IMR-90 (cell line): Measurements from ENCODE around the gene USP28.

Source experiments
- BHLHE40 ChIP-seq: fragments of 150-350 bp; IDR thresholded peaks from 2 replicates; pipeline ENCODE4 v1.6.1; 2016; ENCODE audit warnings: mild to moderate bottlenecking, low read depth, low read length
- CEBPB ChIP-seq: IDR thresholded peaks from 2 replicates; pipeline ENCODE4 v1.6.1; 2012; ENCODE audit warnings: low read depth, low read length, improper control_type of control experiment
- CHD1 ChIP-seq: IDR thresholded peaks from 2 replicates; pipeline ENCODE4 v1.6.1; 2012; ENCODE audit warnings: low read depth, low read length, improper control_type of control experiment
- CTCF ChIP-seq: conservative IDR thresholded peaks from 2 replicates; pipeline ENCODE4 v1.5.1; 2012; ENCODE audit warnings: mild to moderate bottlenecking, low read depth, low read length, improper control_type of control experiment
- ELK1 ChIP-seq: fragments of 150-350 bp; IDR thresholded peaks from 2 replicates; pipeline ENCODE4 v1.6.1; 2016; ENCODE audit warnings: low read depth, mild to moderate bottlenecking, low read length, moderate library complexity, borderline replicate concordance
- MAZ ChIP-seq: IDR thresholded peaks from 2 replicates; pipeline ENCODE4 v1.6.1; 2012; ENCODE audit warnings: low read depth, mild to moderate bottlenecking, low read length, improper control_type of control experiment, moderate library complexity, borderline replicate concordance
- MXI1 ChIP-seq: IDR thresholded peaks from 2 replicates; pipeline ENCODE4 v1.6.1; 2012; ENCODE audit warnings: low read depth, mild to moderate bottlenecking, low read length, moderate library complexity, borderline replicate concordance
- POLR2A ChIP-seq: IDR thresholded peaks from 2 replicates; pipeline ENCODE4 v1.6.1; 2012; ENCODE audit warnings: mild to moderate bottlenecking, low read depth, low read length
- RAD21 ChIP-seq: IDR thresholded peaks from 2 replicates; pipeline ENCODE4 v1.6.1; 2012; ENCODE audit warnings: low read length, improper control_type of control experiment
- RCOR1 ChIP-seq: IDR thresholded peaks from 2 replicates; pipeline ENCODE4 v1.6.1; 2012; ENCODE audit warnings: mild to moderate bottlenecking, low read length, improper control_type of control experiment; ENCODE audit not compliant: insufficient replicate concordance
- RFX5 ChIP-seq: IDR thresholded peaks from 2 replicates; pipeline ENCODE4 v1.8.0; 2012; ENCODE audit warnings: low read depth, mild to moderate bottlenecking, low read length, moderate library complexity
- SMC3 ChIP-seq: fragments of 150-350 bp; IDR thresholded peaks from 2 replicates; pipeline ENCODE4 v1.6.1; 2016; ENCODE audit warnings: low read depth, mild to moderate bottlenecking, antibody characterized with exemption, low read length, moderate library complexity
- USF2 ChIP-seq: fragments of 150-350 bp; IDR thresholded peaks from 2 replicates; pipeline ENCODE4 v1.6.1; 2017; ENCODE audit warnings: mild to moderate bottlenecking, antibody characterized with exemption, low read length, low read depth

- TF ChIP-seq MXI1 (peak; percentile 72; the same call in 1 of the 2 replicates), CTCF (peak; percentile 83), USF2 (no peak), POLR2A (peak; percentile 61; the same call in 1 of the 2 replicates), RCOR1 (no peak), SMC3 (no peak; the same call in 1 of the 2 replicates), RAD21 (no peak), RFX5 (no peak), BHLHE40 (no peak), CEBPB (peak; percentile 29; the same call in 1 of the 2 replicates), CHD1 (0 out of 2 replicates have a peak, but pooled peaks have one; percentile 36), MAZ (no peak; the same call in 1 of the 2 replicates), ELK1 (no peak)
Observed at GRCh38 chr11:113773416-113774173, 101.8 kb downstream of the USP28 start, which contains the start of gene ZW10.
